Measurements from ENCODE around the gene FAM120A.

The FAM120A gene

DNA sequence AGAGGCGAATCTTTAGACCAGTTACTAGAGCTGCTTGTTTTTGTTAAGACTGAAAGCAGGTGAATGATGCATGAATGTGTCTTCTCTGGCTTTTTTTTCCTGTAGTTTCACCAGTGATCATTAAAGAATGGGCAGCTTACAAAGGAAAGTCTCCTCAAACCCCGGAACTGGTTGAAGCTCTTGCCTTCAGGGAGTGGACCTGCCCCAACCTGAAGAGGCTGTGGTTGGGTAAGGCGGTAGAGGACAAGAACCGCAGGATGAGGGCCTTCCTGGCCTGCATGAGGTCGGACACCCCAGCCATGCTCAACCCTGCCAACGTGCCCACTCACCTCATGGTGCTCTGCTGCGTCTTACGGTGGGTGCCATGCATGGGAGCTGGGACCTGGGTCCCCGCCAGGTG lies 91.6 kb downstream of the FAM120A start:
- no peak overlapping the region for H3K4me3 ChIP-seq (replicated peaks; ENCODE audit: low read depth, low read length)
- DNase-seq (ENCODE audit: extremely low read depth, low read depth): no peak
- TF ChIP-seq, protein P1, sequence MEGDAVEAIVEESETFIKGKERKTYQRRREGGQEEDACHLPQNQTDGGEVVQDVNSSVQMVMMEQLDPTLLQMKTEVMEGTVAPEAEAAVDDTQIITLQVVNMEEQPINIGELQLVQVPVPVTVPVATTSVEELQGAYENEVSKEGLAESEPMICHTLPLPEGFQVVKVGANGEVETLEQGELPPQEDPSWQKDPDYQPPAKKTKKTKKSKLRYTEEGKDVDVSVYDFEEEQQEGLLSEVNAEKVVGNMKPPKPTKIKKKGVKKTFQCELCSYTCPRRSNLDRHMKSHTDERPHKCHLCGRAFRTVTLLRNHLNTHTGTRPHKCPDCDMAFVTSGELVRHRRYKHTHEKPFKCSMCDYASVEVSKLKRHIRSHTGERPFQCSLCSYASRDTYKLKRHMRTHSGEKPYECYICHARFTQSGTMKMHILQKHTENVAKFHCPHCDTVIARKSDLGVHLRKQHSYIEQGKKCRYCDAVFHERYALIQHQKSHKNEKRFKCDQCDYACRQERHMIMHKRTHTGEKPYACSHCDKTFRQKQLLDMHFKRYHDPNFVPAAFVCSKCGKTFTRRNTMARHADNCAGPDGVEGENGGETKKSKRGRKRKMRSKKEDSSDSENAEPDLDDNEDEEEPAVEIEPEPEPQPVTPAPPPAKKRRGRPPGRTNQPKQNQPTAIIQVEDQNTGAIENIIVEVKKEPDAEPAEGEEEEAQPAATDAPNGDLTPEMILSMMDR (IDR thresholded peaks at IDR 0.05; ENCODE audit: low read depth, low read length, missing control alignments): no peak

DNA sequence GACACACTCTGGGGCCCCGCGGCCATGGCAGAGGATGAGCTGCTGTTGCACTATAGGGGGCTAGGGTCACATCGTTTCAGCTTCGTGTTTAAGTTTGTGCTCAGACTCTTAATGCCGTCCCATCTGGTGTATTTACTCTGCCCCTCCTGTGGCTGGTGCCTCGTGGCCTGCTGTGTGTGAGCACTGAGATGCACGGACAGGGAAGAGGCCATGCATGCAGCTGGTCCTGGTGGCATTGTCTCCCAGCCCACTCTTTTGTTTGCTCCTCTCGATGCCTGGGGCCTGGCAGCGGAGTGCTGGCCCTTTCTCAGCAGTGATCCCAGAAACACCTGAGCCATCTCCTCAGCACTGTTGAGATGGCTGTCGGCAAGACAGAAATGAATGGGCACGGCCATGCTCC lies 94.9 kb downstream of the FAM120A start:
- no peak overlapping the region for H3K4me3 ChIP-seq (replicated peaks; ENCODE audit: low read depth, low read length)
- TF ChIP-seq, protein P1 (IDR thresholded peaks at IDR 0.05; ENCODE audit: low read depth, low read length, missing control alignments): no peak
- no peak for DNase-seq (ENCODE audit: extremely low read depth, low read depth)

DNA sequence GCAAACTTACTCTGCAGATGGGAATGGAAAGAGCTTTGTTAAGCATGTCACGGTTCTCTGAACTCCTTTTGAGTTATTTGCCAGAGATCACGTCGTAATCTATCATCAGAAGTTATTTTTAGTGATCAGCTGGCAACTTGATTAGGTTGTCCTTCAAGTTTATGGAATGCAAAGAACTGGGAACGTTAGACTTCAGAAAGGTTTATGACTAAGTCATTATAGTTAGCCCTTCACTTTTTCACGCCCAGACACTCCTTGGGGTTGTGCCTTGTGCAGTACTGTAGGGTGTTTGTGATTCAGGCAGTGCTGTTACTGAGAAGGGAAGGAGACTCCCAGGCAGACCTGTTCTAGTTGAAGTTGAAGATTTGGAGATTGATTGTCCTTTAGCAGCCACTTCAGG lies 98.1 kb downstream of the FAM120A start:
- no peak for DNase-seq (ENCODE audit: extremely low read depth, low read depth)
- H3K4me3 ChIP-seq (replicated peaks; ENCODE audit: low read depth, low read length): no peak overlapping the region
- TF ChIP-seq, protein P1 (IDR thresholded peaks at IDR 0.05; ENCODE audit: low read depth, low read length, missing control alignments): no peak

DNA sequence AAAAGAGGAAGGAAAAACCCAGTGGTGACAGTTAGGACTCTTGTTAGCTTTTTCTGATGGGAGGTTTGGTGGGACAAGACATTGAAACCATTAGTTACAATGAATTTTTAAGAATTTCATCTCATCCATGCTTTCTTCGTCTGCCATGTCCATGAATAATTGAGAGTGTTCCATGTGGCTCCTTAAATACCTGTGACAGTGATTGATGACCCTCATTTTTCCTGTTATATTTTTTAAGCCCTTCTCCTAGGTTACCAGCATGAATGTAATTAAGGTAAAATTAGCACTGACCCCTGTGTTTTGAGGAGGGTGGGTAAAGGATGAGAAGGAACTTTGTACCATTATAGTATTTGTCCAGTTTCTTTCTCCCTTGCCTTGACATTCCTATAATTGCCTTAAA lies 101.4 kb downstream of the FAM120A start:
- H3K4me3 ChIP-seq (replicated peaks; ENCODE audit: low read depth, low read length): no peak overlapping the region
- DNase-seq (ENCODE audit: extremely low read depth, low read depth): no peak
- TF ChIP-seq, protein P1 (IDR thresholded peaks at IDR 0.05; ENCODE audit: low read depth, low read length, missing control alignments): no peak

DNA sequence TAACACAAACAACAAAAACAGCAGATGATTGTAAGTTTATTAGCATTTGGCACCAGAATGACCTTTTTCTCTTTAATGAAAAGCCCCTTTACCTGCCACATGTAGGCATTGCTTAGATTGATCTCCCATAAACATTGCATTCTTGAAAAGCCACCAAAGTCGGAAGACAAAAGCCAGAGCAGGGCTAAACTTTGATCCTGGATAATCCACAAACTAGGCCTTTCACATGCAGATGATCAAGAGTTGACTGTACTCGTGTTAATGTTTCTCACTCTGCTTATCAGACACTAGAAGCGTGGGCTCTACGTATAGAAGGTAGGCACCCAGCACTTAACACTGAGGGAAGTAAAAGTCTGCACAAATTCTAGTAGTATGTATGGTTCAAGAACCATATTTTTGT lies 103.9 kb downstream of the FAM120A start:
- H3K4me3 ChIP-seq (replicated peaks; ENCODE audit: low read depth, low read length): no peak overlapping the region
- DNase-seq (ENCODE audit: extremely low read depth, low read depth): no peak
- TF ChIP-seq, protein P1 (IDR thresholded peaks at IDR 0.05; ENCODE audit: low read depth, low read length, missing control alignments): no peak

DNA sequence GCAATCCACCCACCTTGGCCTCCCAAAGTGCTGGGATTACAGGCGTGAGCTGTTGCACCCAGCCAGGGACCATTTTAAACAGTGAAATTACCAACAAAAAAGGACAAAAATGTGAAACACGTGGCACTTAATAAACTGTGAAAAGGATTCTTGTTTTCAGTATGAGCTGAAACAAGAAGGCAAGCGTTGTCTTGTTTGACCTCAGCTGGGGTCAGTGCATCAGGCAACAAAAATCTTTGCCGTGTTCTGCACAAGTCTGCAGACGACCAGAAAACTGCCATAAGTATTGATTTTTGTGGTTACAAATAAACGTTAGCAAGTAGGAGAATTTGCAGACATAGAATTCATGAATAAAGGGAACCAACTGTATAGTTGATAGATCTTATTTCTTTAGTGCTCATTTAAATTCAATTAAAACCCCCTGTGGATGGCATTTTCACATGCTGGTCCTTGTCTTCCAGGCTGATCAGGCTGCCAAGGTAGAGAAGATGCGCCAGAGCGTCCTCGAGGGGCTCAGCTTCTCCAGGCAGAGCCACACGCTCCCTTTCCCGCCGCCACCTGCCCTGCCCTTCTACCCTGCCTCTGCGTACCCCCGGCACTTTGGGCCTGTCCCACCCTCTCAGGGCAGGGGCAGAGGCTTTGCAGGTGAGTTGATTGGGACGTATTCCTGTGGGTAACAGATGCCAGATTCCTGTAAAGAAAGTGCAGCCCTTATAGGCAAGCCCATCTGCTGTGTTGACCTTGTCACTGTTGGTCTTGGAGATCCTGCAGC lies 106.1 kb downstream of the FAM120A start:
- TF ChIP-seq, protein P1 (IDR thresholded peaks at IDR 0.05; ENCODE audit: low read depth, low read length, missing control alignments): no peak
- no peak overlapping the region for H3K4me3 ChIP-seq (replicated peaks; ENCODE audit: low read depth, low read length)
- no peak for DNase-seq (ENCODE audit: extremely low read depth, low read depth)

DNA sequence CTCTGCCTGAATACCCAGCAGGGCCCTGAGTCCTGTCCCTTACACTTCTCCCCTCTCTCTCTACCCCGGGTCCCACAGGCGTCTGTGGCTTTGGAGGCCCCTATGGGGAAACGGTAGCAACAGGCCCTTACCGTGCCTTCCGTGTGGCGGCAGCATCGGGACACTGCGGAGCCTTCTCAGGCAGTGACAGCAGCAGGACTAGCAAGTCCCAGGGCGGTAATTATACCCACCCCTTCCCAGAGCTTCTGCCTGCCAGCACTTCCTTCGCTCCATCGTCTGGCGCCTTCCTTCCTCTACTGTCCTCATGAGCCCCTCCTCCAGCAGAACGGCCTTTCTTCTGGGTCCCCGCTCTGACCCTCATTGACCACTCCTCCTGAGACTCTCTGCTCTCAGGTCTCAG lies 107.0 kb downstream of the FAM120A start:
- TF ChIP-seq, protein P1 (IDR thresholded peaks at IDR 0.05; ENCODE audit: low read depth, low read length, missing control alignments): no peak
- no peak for DNase-seq (ENCODE audit: extremely low read depth, low read depth)

More for the DNA sequence above, 107.0 kb downstream of the FAM120A start:
- H3K4me3 ChIP-seq (replicated peaks; ENCODE audit: low read depth, low read length): no peak overlapping the region

Measured in HFF-Myc (cell line).